Ectodermal cell (in vitro differentiated cells): Measurements from ENCODE around the gene ITGB1BP1. TPM values are rescaled to one million over a fixed set of nuclear protein-coding genes. Genes with fewer than 3 reads are reported as not detected.

Source experiments
- H3K27ac ChIP-seq: 2 replicates; pipeline ENCODE4 v1.7.0; 2013; ENCODE audit warnings: mild to moderate bottlenecking, low read depth, low read length; ENCODE audit not compliant: insufficient read depth, poor library complexity, severe bottlenecking
- H3K27me3 ChIP-seq: 2 replicates; pipeline ENCODE4 v1.7.0; 2013; ENCODE audit warnings: mild to moderate bottlenecking, low read length; ENCODE audit not compliant: insufficient read depth, control insufficient read depth, poor library complexity, severe bottlenecking
- H3K36me3 ChIP-seq: one replicate; pipeline ENCODE4 v1.7.0; 2013; ENCODE audit warnings: low read length; ENCODE audit not compliant: control insufficient read depth, insufficient read depth
- H3K4me1 ChIP-seq: one replicate; pipeline ENCODE4 v1.7.0; 2013; ENCODE audit warnings: low read length; ENCODE audit not compliant: control insufficient read depth, insufficient read depth
- H3K4me3 ChIP-seq: 2 replicates; pipeline ENCODE4 v1.7.0; 2013; ENCODE audit warnings: low read depth, low read length, control low read depth; ENCODE audit not compliant: insufficient read depth
- H3K9me3 ChIP-seq: 2 replicates; pipeline ENCODE4 v1.7.0; 2013; ENCODE audit warnings: mild to moderate bottlenecking, low read length, moderate library complexity; ENCODE audit not compliant: control insufficient read depth
- whole genome bisulfite sequencing, 2 experiments: methylation state at CpG; one replicate each; pipeline ENCODE4 v1.1.7; 2013; ENCODE audit warnings: missing lambda C conversion rate in 2 of 2; 5-methylcytosine and 5-hydroxymethylcytosine counted together
- polyA plus RNA-seq, 4 experiments: library from polyadenylated mRNA; stranded (reverse); fragments of 50-300 nt; gene quantifications; one replicate each; pipeline ENCODE4 v1.2.3, GENCODE V29; 2013

ITGB1BP1 gene
- polyA plus RNA-seq (2013, experiment 1 of 4): 42.2 TPM
- 42.2 TPM for polyA plus RNA-seq (2013, experiment 2 of 4)
- 40.7 TPM for polyA plus RNA-seq (2013, experiment 3 of 4)
- 48.1 TPM for polyA plus RNA-seq (2013, experiment 4 of 4)

- H3K27ac ChIP-seq: peak within 1 kb of the TSS; percentile 76
- H3K9me3 ChIP-seq: no peaks in the 10 kb centered on the region
- peak within 1 kb of the TSS; percentile 94 for H3K4me3 ChIP-seq
- no peaks in the 10 kb centered on the region for H3K36me3 ChIP-seq
- WGBS, 2 experiments: 0% methylated on average over 91 of the region's 91 CpGs
- peaks cover 17% of the 10 kb centered on the region for H3K4me1 ChIP-seq
- peaks cover 5% of the 10 kb centered on the region for H3K27me3 ChIP-seq
Measured at GRCh38 chr2:9423100-9423921, at the start of gene ITGB1BP1, which contains the start of gene CPSF3. Gene ITGB1BP1 (minus strand): TSS chr2:9423528. CDS start chr2:9418697, 4,831 bp downstream. Gene CPSF3 (plus strand): TSS chr2:9423654. CDS start chr2:9423774, 120 bp downstream.

GRCh38 chr2:9472511-9472910, 49.2 kb upstream of the ITGB1BP1 start:
- Histone ChIP-seq H3K9me3 (no peaks in the 10 kb centered on the region), H3K36me3 (peaks cover 20% of the 10 kb centered on the region), H3K4me3 (no peak overlapping the region), H3K27me3 (peaks cover 12% of the 10 kb centered on the region), H3K4me1 (no peaks in the 10 kb centered on the region), H3K27ac (no peak overlapping the region)
- 92 to 93% methylated on average over 8 of the region's 9 CpGs for WGBS, 2 experiments

- Histone ChIP-seq H3K36me3 (peaks cover 24% of the 10 kb centered on the region), H3K27ac (no peak overlapping the region), H3K9me3 (no peaks in the 10 kb centered on the region), H3K4me1 (no peaks in the 10 kb centered on the region), H3K27me3 (peaks cover 12% of the 10 kb centered on the region), H3K4me3 (no peak overlapping the region)
- 95 to 100% methylated on average over 4 to 5 of the region's 5 CpGs for WGBS, 2 experiments
Measured at GRCh38 chr2:9471206-9471605, 47.9 kb upstream of the ITGB1BP1 start.

GRCh38 chr2:9467687-9468086, 44.4 kb upstream of the ITGB1BP1 start:
- Histone ChIP-seq H3K4me1 (no peaks in the 10 kb centered on the region), H3K27ac (no peak overlapping the region), H3K4me3 (no peak overlapping the region), H3K27me3 (no peaks in the 10 kb centered on the region), H3K9me3 (no peaks in the 10 kb centered on the region), H3K36me3 (peaks cover 25% of the 10 kb centered on the region)
- WGBS, 2 experiments: 93 to 95% methylated on average over 10 of the region's 10 CpGs

- Histone ChIP-seq H3K4me1 (no peaks in the 10 kb centered on the region), H3K4me3 (no peak overlapping the region)
Measured at GRCh38 chr2:9466147-9466683, 42.9 kb upstream of the ITGB1BP1 start.

GRCh38 chr2:9465170-9465569, 41.8 kb upstream of the ITGB1BP1 start:
- no peaks in the 10 kb centered on the region for H3K4me1 ChIP-seq
- H3K9me3 ChIP-seq: no peaks in the 10 kb centered on the region
- H3K36me3 ChIP-seq: peaks cover 20% of the 10 kb centered on the region
- H3K27ac ChIP-seq: no peak overlapping the region
- WGBS, 2 experiments: 83 to 96% methylated on average over 4 of the region's 7 CpGs
- no peak overlapping the region for H3K4me3 ChIP-seq
- H3K27me3 ChIP-seq: no peaks in the 10 kb centered on the region

More at GRCh38 chr2:9466147-9466683, 42.9 kb upstream of the ITGB1BP1 start:
- 85 to 87% methylated on average over 42 to 43 of the region's 46 CpGs for WGBS, 2 experiments
- Histone ChIP-seq H3K36me3 (peaks cover 20% of the 10 kb centered on the region), H3K9me3 (no peaks in the 10 kb centered on the region), H3K27ac (no peak overlapping the region), H3K27me3 (no peaks in the 10 kb centered on the region)

- H3K36me3 ChIP-seq: peaks cover 16% of the 10 kb centered on the region
- H3K4me3 ChIP-seq: no peak overlapping the region
- no peak overlapping the region for H3K27ac ChIP-seq
- 80 to 83% methylated on average over 7 of the region's 7 CpGs for WGBS, 2 experiments
- no peaks in the 10 kb centered on the region for H3K27me3 ChIP-seq
- H3K9me3 ChIP-seq: no peaks in the 10 kb centered on the region
- no peaks in the 10 kb centered on the region for H3K4me1 ChIP-seq
Measured at GRCh38 chr2:9463698-9464034, 40.3 kb upstream of the ITGB1BP1 start.

GRCh38 chr2:9462886-9463697, 39.8 kb upstream of the ITGB1BP1 start:
- Histone ChIP-seq H3K4me1 (no peaks in the 10 kb centered on the region), H3K4me3 (no peak overlapping the region), H3K9me3 (no peaks in the 10 kb centered on the region), H3K27me3 (no peaks in the 10 kb centered on the region), H3K36me3 (peaks cover 15% of the 10 kb centered on the region), H3K27ac (no peak overlapping the region)
- WGBS, 2 experiments: 90 to 92% methylated on average over 6 of the region's 6 CpGs

- H3K27ac ChIP-seq: no peak overlapping the region
- H3K27me3 ChIP-seq: no peaks in the 10 kb centered on the region
- H3K4me3 ChIP-seq: no peak overlapping the region
- no peaks in the 10 kb centered on the region for H3K9me3 ChIP-seq
- 95 to 98% methylated on average over 4 to 5 of the region's 5 CpGs for WGBS, 2 experiments
- H3K36me3 ChIP-seq: peaks cover 15% of the 10 kb centered on the region
- H3K4me1 ChIP-seq: no peaks in the 10 kb centered on the region
Measured at GRCh38 chr2:9462313-9462712, 39.0 kb upstream of the ITGB1BP1 start.

- WGBS, 2 experiments: 92 to 94% methylated on average over 3 of the region's 3 CpGs
- no peaks in the 10 kb centered on the region for H3K27me3 ChIP-seq
- no peak overlapping the region for H3K27ac ChIP-seq
- H3K36me3 ChIP-seq: peaks cover 10% of the 10 kb centered on the region
- H3K4me3 ChIP-seq: no peak overlapping the region
- no peaks in the 10 kb centered on the region for H3K9me3 ChIP-seq
- no peaks in the 10 kb centered on the region for H3K4me1 ChIP-seq
Measured at GRCh38 chr2:9461079-9461478, 37.8 kb upstream of the ITGB1BP1 start.
